Mucosa of descending colon (tissue), 3 donors: ENCODE results near the gene SASH1. TPM values are rescaled to one million over a fixed set of nuclear protein-coding genes. Genes with fewer than 3 reads are reported as not detected.

Source experiments
- ATAC-seq: fragments of 200-7000 bp; cut with Tn5 transposase; one replicate; pipeline ENCODE4 v1.9.1; 2020; ENCODE audit warnings: mild to moderate bottlenecking, moderate library complexity
- DNase-seq, 3 donors: peaks; one replicate each; pipeline ENCODE4 v3.0.0-alpha.2; 2020
- H3K36me3 ChIP-seq: fragments of 200-600 bp; one replicate; pipeline ENCODE4 v1.8.0; 2021; ENCODE audit warnings: low read depth, mild to moderate bottlenecking
- H3K4me1 ChIP-seq: fragments of 200-600 bp; one replicate; pipeline ENCODE4 v1.8.0; 2021; ENCODE audit warnings: low read depth, mild to moderate bottlenecking
- H3K4me3 ChIP-seq: fragments of 200-600 bp; one replicate; pipeline ENCODE4 v1.8.0; 2021; ENCODE audit warnings: mild to moderate bottlenecking
- H3K9me3 ChIP-seq: fragments of 200-600 bp; one replicate; pipeline ENCODE4 v1.8.0; 2021; ENCODE audit warnings: mild to moderate bottlenecking
- CTCF ChIP-seq: fragments of 200-600 bp; IDR thresholded peaks from one replicate; pipeline ENCODE4 v1.8.0; 2022; ENCODE audit warnings: antibody characterized with exemption, mild to moderate bottlenecking
- intact Hi-C, 2 donors: fragments of 100-400 bp; cut with DNase I in 1 of 2; cut with micrococcal nuclease in 1 of 2; formaldehyde crosslinking; loops; one replicate each; pipeline versions ENCODE4 v1.11.0 to v1.11.1; 2022; cut with DNase I, micrococcal nuclease
- total RNA-seq, 3 donors: library from RNA; stranded (reverse); fragmentation: NEBNext Ultra II Directional in 2 of 3; extraction: Animal tissue kit (Norgen Biotek cat#: 25700) in 2 of 3; gene quantifications; one replicate each; pipeline versions ENCODE4 v1.2.1 to v1.2.4, GENCODE V29; 2021 to 2023
- donor health status: DM: no; HTN: no; CAD: no; lungs with moderate emphysema.
- donor health status: DM: no; HTN: no; CAD: no.
- donor health status: DM: no; HTN: yes; CAD: no.

Gene SASH1
- total RNA-seq, 3 donors from 2014 or later: 20.5 to 47.3 (median 22.9) TPM

GRCh38 chr6:148359228-148359627 lies 16.6 kb downstream of the SASH1 start:
- no peak for TF ChIP-seq CTCF
- DNase-seq: no peak

GRCh38 chr6:148364056-148364824 lies 21.6 kb downstream of the SASH1 start:
- H3K4me3 ChIP-seq: no peak overlapping the region
- TF ChIP-seq CTCF: no peak
- DNase-seq: no peak
- peak; percentile 30 for ATAC-seq
- H3K36me3 ChIP-seq: no peaks in the 10 kb centered on the region
- H3K9me3 ChIP-seq: no peaks in the 10 kb centered on the region
- intact Hi-C loops: no loop called here
- no peaks in the 10 kb centered on the region for H3K4me1 ChIP-seq

More at GRCh38 chr6:148359228-148359627, 16.6 kb downstream of the SASH1 start:
- Histone ChIP-seq H3K9me3 (no peaks in the 10 kb centered on the region), H3K36me3 (no peaks in the 10 kb centered on the region), H3K4me3 (no peak overlapping the region), H3K4me1 (no peaks in the 10 kb centered on the region)
- ATAC-seq: no peak
- intact Hi-C loops: no loop called here

GRCh38 chr6:148365041-148365440 lies 22.4 kb downstream of the SASH1 start:
- intact Hi-C loops: no loop called here
- no peak for DNase-seq
- no peak for TF ChIP-seq CTCF
- Histone ChIP-seq H3K4me1 (no peaks in the 10 kb centered on the region), H3K36me3 (no peaks in the 10 kb centered on the region), H3K9me3 (no peaks in the 10 kb centered on the region), H3K4me3 (no peak overlapping the region)
- ATAC-seq: no peak

GRCh38 chr6:148367411-148368024 lies 24.9 kb downstream of the SASH1 start:
- DNase-seq (no peak), ATAC-seq (peak; percentile 49)
- H3K4me1 ChIP-seq: no peaks in the 10 kb centered on the region
- intact Hi-C loops: no loop called here
- no peaks in the 10 kb centered on the region for H3K9me3 ChIP-seq
- no peaks in the 10 kb centered on the region for H3K36me3 ChIP-seq
- H3K4me3 ChIP-seq: no peak overlapping the region
- no peak for TF ChIP-seq CTCF

- ATAC-seq: no peak
- DNase-seq: no peak
- Histone ChIP-seq H3K9me3 (no peaks in the 10 kb centered on the region), H3K4me3 (no peak overlapping the region), H3K4me1 (peaks cover 7% of the 10 kb centered on the region), H3K36me3 (no peaks in the 10 kb centered on the region)
- TF ChIP-seq CTCF: no peak
- intact Hi-C loops: no loop called here
Observed at GRCh38 chr6:148370176-148370575, 27.5 kb downstream of the SASH1 start.
